Activated CD8-positive, alpha-beta memory T cell treated with anti-CD3 and anti-CD28 coated beads for 4 hours (primary cell): ENCODE results near the gene CDC42BPB.
"Not testable (repeated sequence)": the region's sequence is repeated elsewhere in the genome, so short reads cannot be mapped to it uniquely, and the experiment has no call there.

Experiments used
- DNase-seq, 2 donors: peaks; one replicate each; pipeline ENCODE4 v3.0.0-alpha.2; 2020; ENCODE audit warnings: low read depth in 2 of 2

CDC42BPB gene

GRCh38 chr14:102928412-102929240, 128.7 kb downstream of the CDC42BPB start:
- peak; percentile 64 to 65 for DNase-seq

GRCh38 chr14:102927878-102928411, 129.4 kb downstream of the CDC42BPB start:
- DNase-seq: no peak

- DNase-seq: no peak
Measured at GRCh38 chr14:102927346-102927877, 129.9 kb downstream of the CDC42BPB start.

- DNase-seq: not testable (repeated sequence)
Measured at GRCh38 chr14:102926840-102927239, 130.5 kb downstream of the CDC42BPB start.

- no peak for DNase-seq
Measured at GRCh38 chr14:102926104-102926503, 131.2 kb downstream of the CDC42BPB start.

GRCh38 chr14:102925646-102926045, 131.7 kb downstream of the CDC42BPB start:
- DNase-seq: no peak

GRCh38 chr14:102924632-102925588, 132.4 kb downstream of the CDC42BPB start:
- no peak for DNase-seq

- no peak for DNase-seq
Measured at GRCh38 chr14:102923925-102924486, 133.3 kb downstream of the CDC42BPB start.

- DNase-seq: no peak
Measured at GRCh38 chr14:102923201-102923924, 134.0 kb downstream of the CDC42BPB start.

- no peak for DNase-seq
Measured at GRCh38 chr14:102922490-102923200, 134.7 kb downstream of the CDC42BPB start, which contains the start of gene AMN. Gene AMN, plus strand, starts transcription at chr14:102922663. Its CDS starts 26 bp downstream, at chr14:102922689.

GRCh38 chr14:102920998-102921304, 136.4 kb downstream of the CDC42BPB start:
- no peak for DNase-seq

- DNase-seq: no peak
Measured at GRCh38 chr14:102920273-102920997, 136.9 kb downstream of the CDC42BPB start.

GRCh38 chr14:102918438-102918837, 138.9 kb downstream of the CDC42BPB start:
- no peak for DNase-seq

GRCh38 chr14:102917469-102918211, 139.7 kb downstream of the CDC42BPB start:
- peak; percentile 20 to 21 for DNase-seq

- DNase-seq: no peak
Measured at GRCh38 chr14:102917056-102917385, 140.3 kb downstream of the CDC42BPB start.

- no peak for DNase-seq
Measured at GRCh38 chr14:102916347-102917055, 140.8 kb downstream of the CDC42BPB start.

GRCh38 chr14:102915292-102916110, 141.8 kb downstream of the CDC42BPB start:
- DNase-seq: no peak
